Ishikawa (cell line): ENCODE results near the gene FNDC8.

Experiments used
- CEBPB ChIP-seq: IDR thresholded peaks from 2 replicates; pipeline ENCODE4 v1.6.1; 2012
- CREB1 ChIP-seq: IDR thresholded peaks from 2 replicates; pipeline ENCODE4 v1.6.1; 2012; ENCODE audit warnings: low read depth
- EGR1 ChIP-seq: IDR thresholded peaks from 2 replicates; pipeline ENCODE4 v1.6.1; 2012
- EP300 ChIP-seq: IDR thresholded peaks from 2 replicates; pipeline ENCODE4 v1.6.1; 2012; ENCODE audit warnings: borderline replicate concordance
- FOXM1 ChIP-seq: IDR thresholded peaks from 2 replicates; pipeline ENCODE4 v1.6.1; 2012; ENCODE audit warnings: low read depth, borderline replicate concordance
- MAX ChIP-seq: IDR thresholded peaks from 2 replicates; pipeline ENCODE4 v1.6.1; 2012
- NFIC ChIP-seq: IDR thresholded peaks from 2 replicates; pipeline ENCODE4 v1.6.1; 2012
- RAD21 ChIP-seq: IDR thresholded peaks from 2 replicates; pipeline ENCODE4 v1.6.1; 2012; ENCODE audit warnings: low read depth
- REST ChIP-seq: IDR thresholded peaks from 2 replicates; pipeline ENCODE4 v1.6.1; 2012; ENCODE audit warnings: low read depth, mild to moderate bottlenecking
- TAF1 ChIP-seq: IDR thresholded peaks from 2 replicates; pipeline ENCODE4 v1.6.1; 2012; ENCODE audit warnings: low read depth, mild to moderate bottlenecking
- TCF12 ChIP-seq: IDR thresholded peaks from 2 replicates; pipeline ENCODE4 v1.6.1; 2012; ENCODE audit warnings: low read depth
- TEAD4 ChIP-seq: IDR thresholded peaks from 2 replicates; pipeline ENCODE4 v1.6.1; 2012
- USF1 ChIP-seq: IDR thresholded peaks from 2 replicates; pipeline ENCODE4 v1.6.1; 2012
- YY1 ChIP-seq: IDR thresholded peaks from 2 replicates; pipeline ENCODE4 v1.6.1; 2012; ENCODE audit warnings: low read depth
- ZBTB7A ChIP-seq: IDR thresholded peaks from 2 replicates; pipeline ENCODE4 v1.6.1; 2012; ENCODE audit warnings: low read depth

The FNDC8 gene

GRCh38 chr17:35076874-35077273, 44.5 kb upstream of the FNDC8 start:
- TF ChIP-seq CEBPB, result no peak
- no peak for TF ChIP-seq RAD21
- no peak for TF ChIP-seq TCF12
- no peak for TF ChIP-seq MAX
- no peak for TF ChIP-seq ZBTB7A
- no peak for TF ChIP-seq CREB1
- no peak for TF ChIP-seq FOXM1
- no peak for TF ChIP-seq NFIC
- no peak for TF ChIP-seq EP300
- no peak for TF ChIP-seq EGR1
- no peak for TF ChIP-seq TAF1
- no peak for TF ChIP-seq YY1

- no peak for TF ChIP-seq TCF12
- TF ChIP-seq USF1, result no peak
- TF ChIP-seq REST, result no peak
- TF ChIP-seq TAF1, result no peak
- TF ChIP-seq NFIC, result no peak
- no peak for TF ChIP-seq FOXM1
- TF ChIP-seq ZBTB7A, result no peak
Measured at GRCh38 chr17:35079547-35080423, 41.6 kb upstream of the FNDC8 start.

GRCh38 chr17:35080536-35080935, 40.9 kb upstream of the FNDC8 start:
- no peak for TF ChIP-seq EP300
- TF ChIP-seq REST, result no peak
- TF ChIP-seq TCF12, result no peak
- TF ChIP-seq MAX, result no peak
- no peak for TF ChIP-seq TEAD4
- TF ChIP-seq YY1, result no peak
- no peak for TF ChIP-seq TAF1
- TF ChIP-seq EGR1, result no peak
- TF ChIP-seq CREB1, result no peak
- no peak for TF ChIP-seq NFIC
- no peak for TF ChIP-seq RAD21
- no peak for TF ChIP-seq CEBPB
- no peak for TF ChIP-seq FOXM1
- no peak for TF ChIP-seq USF1
- TF ChIP-seq ZBTB7A, result no peak

GRCh38 chr17:35081638-35082037, 39.8 kb upstream of the FNDC8 start:
- TF ChIP-seq ZBTB7A, result no peak
- TF ChIP-seq EGR1, result no peak
- no peak for TF ChIP-seq REST
- no peak for TF ChIP-seq EP300
- TF ChIP-seq FOXM1, result no peak
- no peak for TF ChIP-seq NFIC
- no peak for TF ChIP-seq RAD21
- TF ChIP-seq USF1, result no peak
- no peak for TF ChIP-seq CEBPB
- TF ChIP-seq TAF1, result no peak
- TF ChIP-seq CREB1, result no peak
- TF ChIP-seq MAX, result no peak
- TF ChIP-seq TCF12, result no peak
- no peak for TF ChIP-seq YY1
- no peak for TF ChIP-seq TEAD4
